ENCODE data around the gene ZFP42. TPM values are rescaled to one million over a fixed set of nuclear protein-coding genes. Genes with fewer than 3 reads are reported as not detected.

ZFP42 gene
- total and polyA plus RNA-seq, 2 of the 8 experiments (the other 6 are each of a cell fraction or from before 2014, with no cell fraction given): 69.4 to 188 TPM

DNA sequence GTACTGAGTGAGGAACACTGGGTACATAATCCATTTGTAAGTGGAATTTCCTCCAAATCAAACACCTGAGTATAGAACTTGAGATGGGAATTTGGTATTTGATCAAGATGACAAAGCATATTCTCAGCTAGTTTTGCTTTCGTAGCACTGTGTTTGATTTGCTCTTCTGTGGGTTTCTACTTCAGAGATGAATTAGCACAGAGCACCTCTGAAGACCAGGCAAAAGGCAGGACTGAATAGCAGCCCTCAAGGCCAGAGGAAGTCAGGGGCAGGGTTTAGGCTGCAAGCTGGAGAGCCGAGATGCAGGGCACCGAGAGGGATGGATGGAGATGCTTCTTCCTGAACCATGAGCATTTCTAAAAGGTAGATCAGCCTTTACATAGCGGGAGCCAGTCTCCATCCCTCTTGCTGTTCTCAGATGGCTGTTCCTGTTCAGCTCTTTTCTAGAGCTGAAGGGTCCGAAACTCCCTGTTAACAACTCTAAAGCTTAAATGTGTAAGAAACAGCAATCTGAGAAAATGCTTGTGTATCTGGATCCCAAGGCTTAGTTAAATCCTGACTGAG lies 10.8 kb downstream of the ZFP42 start (continued):
- TF ChIP-seq, protein P1, sequence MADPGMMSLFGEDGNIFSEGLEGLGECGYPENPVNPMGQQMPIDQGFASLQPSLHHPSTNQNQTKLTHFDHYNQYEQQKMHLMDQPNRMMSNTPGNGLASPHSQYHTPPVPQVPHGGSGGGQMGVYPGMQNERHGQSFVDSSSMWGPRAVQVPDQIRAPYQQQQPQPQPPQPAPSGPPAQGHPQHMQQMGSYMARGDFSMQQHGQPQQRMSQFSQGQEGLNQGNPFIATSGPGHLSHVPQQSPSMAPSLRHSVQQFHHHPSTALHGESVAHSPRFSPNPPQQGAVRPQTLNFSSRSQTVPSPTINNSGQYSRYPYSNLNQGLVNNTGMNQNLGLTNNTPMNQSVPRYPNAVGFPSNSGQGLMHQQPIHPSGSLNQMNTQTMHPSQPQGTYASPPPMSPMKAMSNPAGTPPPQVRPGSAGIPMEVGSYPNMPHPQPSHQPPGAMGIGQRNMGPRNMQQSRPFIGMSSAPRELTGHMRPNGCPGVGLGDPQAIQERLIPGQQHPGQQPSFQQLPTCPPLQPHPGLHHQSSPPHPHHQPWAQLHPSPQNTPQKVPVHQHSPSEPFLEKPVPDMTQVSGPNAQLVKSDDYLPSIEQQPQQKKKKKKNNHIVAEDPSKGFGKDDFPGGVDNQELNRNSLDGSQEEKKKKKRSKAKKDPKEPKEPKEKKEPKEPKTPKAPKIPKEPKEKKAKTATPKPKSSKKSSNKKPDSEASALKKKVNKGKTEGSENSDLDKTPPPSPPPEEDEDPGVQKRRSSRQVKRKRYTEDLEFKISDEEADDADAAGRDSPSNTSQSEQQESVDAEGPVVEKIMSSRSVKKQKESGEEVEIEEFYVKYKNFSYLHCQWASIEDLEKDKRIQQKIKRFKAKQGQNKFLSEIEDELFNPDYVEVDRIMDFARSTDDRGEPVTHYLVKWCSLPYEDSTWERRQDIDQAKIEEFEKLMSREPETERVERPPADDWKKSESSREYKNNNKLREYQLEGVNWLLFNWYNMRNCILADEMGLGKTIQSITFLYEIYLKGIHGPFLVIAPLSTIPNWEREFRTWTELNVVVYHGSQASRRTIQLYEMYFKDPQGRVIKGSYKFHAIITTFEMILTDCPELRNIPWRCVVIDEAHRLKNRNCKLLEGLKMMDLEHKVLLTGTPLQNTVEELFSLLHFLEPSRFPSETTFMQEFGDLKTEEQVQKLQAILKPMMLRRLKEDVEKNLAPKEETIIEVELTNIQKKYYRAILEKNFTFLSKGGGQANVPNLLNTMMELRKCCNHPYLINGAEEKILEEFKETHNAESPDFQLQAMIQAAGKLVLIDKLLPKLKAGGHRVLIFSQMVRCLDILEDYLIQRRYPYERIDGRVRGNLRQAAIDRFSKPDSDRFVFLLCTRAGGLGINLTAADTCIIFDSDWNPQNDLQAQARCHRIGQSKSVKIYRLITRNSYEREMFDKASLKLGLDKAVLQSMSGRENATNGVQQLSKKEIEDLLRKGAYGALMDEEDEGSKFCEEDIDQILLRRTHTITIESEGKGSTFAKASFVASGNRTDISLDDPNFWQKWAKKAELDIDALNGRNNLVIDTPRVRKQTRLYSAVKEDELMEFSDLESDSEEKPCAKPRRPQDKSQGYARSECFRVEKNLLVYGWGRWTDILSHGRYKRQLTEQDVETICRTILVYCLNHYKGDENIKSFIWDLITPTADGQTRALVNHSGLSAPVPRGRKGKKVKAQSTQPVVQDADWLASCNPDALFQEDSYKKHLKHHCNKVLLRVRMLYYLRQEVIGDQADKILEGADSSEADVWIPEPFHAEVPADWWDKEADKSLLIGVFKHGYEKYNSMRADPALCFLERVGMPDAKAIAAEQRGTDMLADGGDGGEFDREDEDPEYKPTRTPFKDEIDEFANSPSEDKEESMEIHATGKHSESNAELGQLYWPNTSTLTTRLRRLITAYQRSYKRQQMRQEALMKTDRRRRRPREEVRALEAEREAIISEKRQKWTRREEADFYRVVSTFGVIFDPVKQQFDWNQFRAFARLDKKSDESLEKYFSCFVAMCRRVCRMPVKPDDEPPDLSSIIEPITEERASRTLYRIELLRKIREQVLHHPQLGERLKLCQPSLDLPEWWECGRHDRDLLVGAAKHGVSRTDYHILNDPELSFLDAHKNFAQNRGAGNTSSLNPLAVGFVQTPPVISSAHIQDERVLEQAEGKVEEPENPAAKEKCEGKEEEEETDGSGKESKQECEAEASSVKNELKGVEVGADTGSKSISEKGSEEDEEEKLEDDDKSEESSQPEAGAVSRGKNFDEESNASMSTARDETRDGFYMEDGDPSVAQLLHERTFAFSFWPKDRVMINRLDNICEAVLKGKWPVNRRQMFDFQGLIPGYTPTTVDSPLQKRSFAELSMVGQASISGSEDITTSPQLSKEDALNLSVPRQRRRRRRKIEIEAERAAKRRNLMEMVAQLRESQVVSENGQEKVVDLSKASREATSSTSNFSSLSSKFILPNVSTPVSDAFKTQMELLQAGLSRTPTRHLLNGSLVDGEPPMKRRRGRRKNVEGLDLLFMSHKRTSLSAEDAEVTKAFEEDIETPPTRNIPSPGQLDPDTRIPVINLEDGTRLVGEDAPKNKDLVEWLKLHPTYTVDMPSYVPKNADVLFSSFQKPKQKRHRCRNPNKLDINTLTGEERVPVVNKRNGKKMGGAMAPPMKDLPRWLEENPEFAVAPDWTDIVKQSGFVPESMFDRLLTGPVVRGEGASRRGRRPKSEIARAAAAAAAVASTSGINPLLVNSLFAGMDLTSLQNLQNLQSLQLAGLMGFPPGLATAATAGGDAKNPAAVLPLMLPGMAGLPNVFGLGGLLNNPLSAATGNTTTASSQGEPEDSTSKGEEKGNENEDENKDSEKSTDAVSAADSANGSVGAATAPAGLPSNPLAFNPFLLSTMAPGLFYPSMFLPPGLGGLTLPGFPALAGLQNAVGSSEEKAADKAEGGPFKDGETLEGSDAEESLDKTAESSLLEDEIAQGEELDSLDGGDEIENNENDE (IDR thresholded peaks at IDR 0.05; ENCODE audit: insufficient replicate concordance, low read length): no peak
- TF ChIP-seq POLR2AphosphoS5 (IDR thresholded peaks at IDR 0.05; ENCODE audit: low read depth, low read length): peak; percentile 80
- no peak for TF ChIP-seq KDM4A (IDR thresholded peaks at IDR 0.05; ENCODE audit: low read depth, low read length, severe bottlenecking)
- no peak for TF ChIP-seq POU5F1 (IDR thresholded peaks at IDR 0.05; ENCODE audit: low read depth, low read length)
